Measurements from ENCODE around the gene DKKL1.
"Not testable (repeated sequence)": the region's sequence is repeated elsewhere in the genome, so short reads cannot be mapped to it uniquely, and the experiment has no call there.

The DKKL1 gene

GRCh38 chr19:49362048-49362928 is 1.4 kb upstream of the DKKL1 start, which contains the start of gene TEAD2:
TSS of gene TEAD2 (minus strand) at chr19:49362416. CDS start at chr19:49360075, 2,341 bp downstream.
- no peak for DNase-seq (ENCODE audit: low spot score)

DNA sequence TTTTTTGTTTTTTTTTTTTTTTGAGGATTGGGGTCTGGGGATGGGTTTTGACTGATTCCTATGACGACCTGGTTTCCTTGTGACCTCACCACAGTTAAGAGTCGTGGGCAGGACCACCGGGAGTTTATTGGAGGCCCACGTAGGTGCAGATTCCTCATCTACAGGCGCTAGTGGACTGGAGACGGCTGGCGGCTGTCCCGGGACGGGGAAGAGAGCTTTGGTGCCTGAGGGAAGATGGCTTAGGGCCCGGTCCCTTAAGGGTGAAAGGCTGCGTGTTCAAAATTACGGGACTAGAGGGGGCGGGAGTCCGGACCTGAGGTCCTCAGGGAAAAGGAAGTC is 779 bp upstream of the DKKL1 start:
- no peak for DNase-seq (ENCODE audit: low spot score)

- no peak for DNase-seq (ENCODE audit: low spot score)
Observed at GRCh38 chr19:49364083-49364737, 533 bp downstream of the DKKL1 start.

DNA sequence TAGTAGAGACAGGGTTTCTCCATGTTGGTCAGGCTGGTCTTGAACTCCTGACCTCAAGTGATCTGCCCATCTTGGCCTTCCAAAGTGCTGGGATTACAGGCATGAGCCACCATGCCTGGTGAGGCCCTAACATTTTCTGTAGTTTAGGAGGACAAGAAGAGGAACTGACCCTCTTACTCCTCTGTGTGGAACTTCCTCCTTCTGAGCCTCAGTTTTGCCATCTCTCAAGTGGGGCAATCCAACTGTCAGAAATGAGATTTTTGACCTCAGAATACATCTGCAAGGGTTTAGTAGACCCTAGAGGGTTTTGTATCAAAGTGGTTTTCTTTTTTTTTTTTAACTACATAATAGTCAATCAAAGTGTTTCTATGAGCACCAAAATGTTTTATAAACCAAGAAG is 2.4 kb downstream of the DKKL1 start:
- no peak for DNase-seq (ENCODE audit: low spot score)

DNA sequence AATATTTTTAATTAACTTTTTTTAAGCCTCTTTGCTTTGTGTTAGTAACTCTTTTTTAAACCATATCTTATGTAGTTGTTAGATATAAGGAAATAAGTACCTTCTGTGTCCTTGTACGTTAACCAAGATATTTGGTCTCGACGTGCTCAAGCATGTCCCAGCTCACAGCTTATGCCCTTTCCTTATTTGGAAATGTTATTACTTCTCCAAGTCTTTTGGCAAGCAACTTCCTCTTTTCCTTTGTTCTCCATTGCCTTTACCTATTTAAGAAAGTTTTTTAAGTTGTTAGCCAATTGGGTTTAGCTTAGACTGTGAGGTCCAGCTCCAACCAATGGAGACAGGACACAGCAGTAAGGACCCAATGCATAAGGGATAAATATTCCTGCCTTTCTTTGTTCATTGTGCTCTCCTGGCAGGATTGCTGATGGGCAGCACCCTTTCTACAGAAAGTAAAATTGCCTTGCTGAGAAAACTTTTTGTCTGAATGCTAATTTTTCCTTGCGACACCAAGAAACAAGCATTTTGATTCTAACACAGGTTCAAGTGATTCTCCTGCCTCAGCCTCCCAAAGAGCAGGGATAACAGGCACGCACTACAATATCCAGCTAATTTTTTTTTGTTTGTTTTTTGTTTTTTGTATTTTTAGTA is 5.2 kb downstream of the DKKL1 start:
- no peak for DNase-seq (ENCODE audit: low spot score)

GRCh38 chr19:49371184-49371583 is 7.5 kb downstream of the DKKL1 start:
- DNase-seq (ENCODE audit: low spot score), result no peak

DNA sequence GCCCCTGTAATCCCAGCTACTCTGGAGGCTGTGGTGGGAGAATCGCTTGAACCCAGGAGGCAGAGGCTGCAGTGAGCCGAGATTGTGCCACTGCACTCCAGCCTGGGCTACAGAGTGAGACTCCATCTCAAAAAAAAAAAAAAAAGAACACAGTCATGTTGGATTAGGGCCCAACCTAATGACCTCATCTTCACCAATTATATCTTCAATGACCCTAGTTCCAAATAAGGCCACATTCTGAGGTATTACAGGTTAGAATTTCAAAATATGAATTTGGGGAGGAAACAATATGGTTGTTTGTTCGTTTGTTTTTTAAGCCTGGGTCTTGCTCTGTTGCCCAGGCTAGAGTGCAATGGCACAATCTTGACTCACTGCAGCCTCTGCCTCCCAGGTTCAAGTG is 9.5 kb downstream of the DKKL1 start:
- not testable (repeated sequence) for DNase-seq (ENCODE audit: low spot score)

DNA sequence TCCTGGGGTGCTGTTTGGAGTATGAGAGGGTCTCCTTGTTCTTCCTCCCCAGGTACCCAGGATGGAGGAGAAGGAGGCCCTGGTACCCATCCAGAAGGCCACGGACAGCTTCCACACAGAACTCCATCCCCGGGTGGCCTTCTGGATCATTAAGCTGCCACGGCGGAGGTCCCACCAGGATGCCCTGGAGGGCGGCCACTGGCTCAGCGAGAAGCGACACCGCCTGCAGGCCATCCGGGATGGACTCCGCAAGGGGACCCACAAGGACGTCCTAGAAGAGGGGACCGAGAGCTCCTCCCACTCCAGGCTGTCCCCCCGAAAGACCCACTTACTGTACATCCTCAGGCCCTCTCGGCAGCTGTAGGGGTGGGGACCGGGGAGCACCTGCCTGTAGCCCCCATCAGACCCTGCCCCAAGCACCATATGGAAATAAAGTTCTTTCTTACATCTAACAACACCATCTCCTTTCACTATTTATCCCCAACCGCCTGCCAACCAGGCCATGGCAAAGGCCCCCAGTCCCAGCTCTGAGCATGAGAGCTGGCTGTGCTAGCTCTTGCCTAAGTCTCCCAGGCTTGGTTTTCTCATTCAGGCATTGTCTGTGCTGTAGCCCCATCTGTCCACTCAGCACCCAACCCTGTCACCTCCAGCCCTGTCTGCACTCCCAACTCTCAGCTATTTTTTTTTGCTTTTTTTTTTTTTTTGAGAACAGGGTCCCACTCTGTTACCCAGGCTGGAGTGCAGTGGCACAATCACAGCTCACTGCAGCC is 11.2 kb downstream of the DKKL1 start:
- DNase-seq (ENCODE audit: low spot score), result no peak

- no peak for DNase-seq (ENCODE audit: low spot score)
Observed at GRCh38 chr19:49378512-49378911, 14.8 kb downstream of the DKKL1 start.

GRCh38 chr19:49380391-49380790 is 16.7 kb downstream of the DKKL1 start:
- DNase-seq (ENCODE audit: low spot score), result no peak

GRCh38 chr19:49382639-49383038 is 19.0 kb downstream of the DKKL1 start:
- no peak for DNase-seq (ENCODE audit: low spot score)

DNA sequence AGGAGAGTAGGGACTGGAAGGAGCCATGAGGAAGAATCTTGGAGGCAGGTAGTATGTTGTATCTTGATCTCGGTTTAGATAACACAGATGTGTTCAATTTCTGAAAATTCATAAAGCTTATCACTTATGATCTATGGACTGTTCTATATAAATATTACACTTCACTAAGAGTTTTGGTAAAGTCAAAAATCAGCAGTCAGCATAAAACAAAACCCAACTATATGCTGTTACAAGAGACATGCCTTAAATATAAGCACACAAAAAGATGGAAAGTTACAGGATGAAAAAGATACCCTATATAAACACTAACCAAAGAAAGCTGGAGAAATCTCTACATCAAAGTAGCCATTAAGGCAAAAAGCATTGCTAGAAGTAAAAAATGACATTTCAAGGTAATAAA is 19.9 kb downstream of the DKKL1 start:
- DNase-seq (ENCODE audit: low spot score), result no peak

DNA sequence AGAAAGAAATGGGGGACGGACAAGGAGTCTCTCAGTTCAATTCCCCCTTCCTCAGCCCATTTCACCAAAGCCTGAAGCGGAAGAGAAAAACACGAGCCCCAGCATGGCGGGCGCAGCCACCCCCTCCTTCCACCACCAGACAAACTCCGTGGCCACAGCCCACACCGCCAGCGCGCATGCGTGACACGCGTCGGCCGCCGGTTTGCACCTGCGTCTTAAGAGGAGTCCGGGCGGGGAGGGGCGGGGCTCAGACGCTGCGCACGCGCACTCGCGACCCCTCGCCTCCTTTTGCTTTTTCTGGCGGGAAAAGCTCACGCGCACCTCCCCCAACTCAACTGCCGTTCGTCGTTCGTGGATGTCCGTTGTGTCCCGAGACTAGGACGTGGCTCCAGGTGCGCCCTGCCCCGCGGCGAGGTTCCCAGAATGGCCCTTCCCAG is 24.3 kb downstream of the DKKL1 start, which contains the start of gene KASH5:
Gene KASH5, plus strand, starts transcription at position 314 of the 437 bp plus-strand sequence. CDS start 2,635 bp downstream, outside the sequence.
- peak; percentile 88 for DNase-seq (ENCODE audit: low spot score)

GRCh38 chr19:49389406-49389805 is 25.7 kb downstream of the DKKL1 start:
- no peak for DNase-seq (ENCODE audit: low spot score)

DNA sequence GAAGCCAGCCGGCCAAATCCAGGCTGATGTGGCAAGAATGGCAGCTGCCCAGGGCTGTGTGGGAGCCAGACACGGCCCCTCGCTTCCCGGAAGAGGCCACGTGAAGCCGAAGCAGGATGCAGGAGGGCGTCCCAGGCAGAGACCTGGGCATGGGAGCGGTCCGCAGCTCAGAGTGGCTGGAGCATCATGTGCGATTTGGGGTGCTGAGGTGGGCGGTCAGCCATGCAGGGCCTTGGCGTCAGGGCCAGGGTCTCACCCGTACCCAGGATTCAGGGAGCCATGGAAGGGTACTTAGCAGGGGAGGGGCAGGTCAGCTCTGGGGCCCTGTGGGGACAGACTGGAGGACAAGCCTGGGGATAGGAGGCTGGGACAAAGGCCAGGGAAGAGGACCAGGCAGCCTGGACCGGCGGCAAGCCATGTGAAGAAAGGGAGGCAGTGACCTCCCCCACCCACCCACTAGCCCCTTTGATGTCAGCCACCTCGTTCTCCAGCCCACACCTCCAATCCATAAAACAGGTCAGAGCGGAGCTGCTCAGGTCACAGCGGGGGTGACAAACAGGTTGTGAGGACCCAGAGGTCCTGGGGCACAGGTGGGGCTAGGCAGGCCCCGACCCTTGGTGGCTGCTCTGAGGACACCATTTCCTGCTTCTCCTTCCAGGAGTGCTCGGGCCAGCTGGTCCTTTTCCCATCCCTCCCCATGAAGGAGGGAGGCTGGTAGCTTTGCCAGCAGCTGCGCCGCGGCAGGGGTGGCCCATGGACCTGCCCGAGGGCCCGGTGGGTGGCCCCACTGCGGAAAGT is 26.7 kb downstream of the DKKL1 start:
- DNase-seq (ENCODE audit: low spot score), result no peak

- DNase-seq (ENCODE audit: low spot score), result no peak
Observed at GRCh38 chr19:49390929-49391359, 27.3 kb downstream of the DKKL1 start.

- DNase-seq (ENCODE audit: low spot score), result peak; percentile 87
Observed at GRCh38 chr19:49391581-49392399, 28.1 kb downstream of the DKKL1 start.

DNA sequence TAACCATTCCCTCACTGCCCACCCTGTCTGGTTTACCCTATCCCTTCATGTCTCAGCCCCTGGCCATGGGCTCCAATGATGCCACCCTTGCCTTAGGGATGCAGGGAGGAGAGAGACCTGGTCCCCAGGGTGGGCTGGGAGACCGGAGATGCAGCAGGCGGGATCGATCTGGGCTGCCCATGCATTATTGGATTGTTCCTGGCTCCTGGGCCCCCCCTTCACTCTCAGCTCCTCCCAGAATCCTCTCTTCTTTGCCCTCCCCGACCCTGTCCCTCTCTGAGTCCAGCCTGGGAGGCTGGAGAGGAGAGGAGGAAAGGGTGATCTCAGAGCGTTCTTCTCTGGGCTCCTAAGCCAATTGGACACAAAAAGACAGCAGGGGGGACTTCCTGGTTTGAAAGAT is 30.2 kb downstream of the DKKL1 start:
- no peak for DNase-seq (ENCODE audit: low spot score)

DNA sequence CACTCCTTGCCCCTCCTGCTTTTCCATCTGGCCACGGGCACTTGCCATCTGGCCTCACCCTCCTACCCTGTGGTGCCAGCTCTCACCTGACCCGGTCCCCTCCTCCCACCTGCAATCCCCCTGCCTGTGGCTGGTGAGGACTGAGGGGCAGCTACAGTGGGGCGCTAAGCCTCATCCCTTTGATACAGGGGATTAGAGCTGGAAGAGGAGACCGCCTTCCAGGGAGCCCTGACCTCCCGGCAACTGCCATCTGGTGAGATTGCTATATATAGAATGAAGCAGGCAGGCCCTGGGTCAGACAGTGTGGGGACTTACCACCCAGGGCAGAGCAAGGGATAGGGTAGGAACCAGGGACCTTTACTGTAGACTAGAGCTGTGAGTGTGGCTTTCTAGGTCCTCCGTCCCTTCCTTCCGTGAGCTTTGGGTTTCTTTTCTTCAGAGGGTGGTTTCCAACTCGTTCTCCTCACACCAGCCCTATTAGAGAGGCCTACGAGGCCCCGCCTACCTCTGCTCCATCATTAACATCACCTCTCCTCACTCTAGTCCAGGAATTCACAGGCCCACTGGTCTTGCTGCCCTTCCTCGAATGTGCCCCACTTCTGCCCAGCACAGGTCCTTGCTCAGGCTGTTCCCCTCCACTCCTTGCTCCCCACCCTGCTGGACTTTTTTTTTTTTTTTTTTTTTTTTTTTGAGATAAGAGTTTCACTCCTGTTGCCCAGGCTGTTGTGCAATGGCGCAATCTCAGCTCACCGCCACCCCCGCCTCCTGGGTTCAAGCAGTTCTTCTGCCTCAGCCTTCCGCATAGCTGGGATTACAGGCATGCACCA is 32.1 kb downstream of the DKKL1 start:
- no peak for DNase-seq (ENCODE audit: low spot score)
